Cortex of kidney (tissue), 1 donor: ENCODE measurements around the gene NLRC3.
"Not testable (repeated sequence)": the region's sequence is repeated elsewhere in the genome, so short reads cannot be mapped to it uniquely, and the experiment has no call there.

Experiments
- DNase-seq: peaks from one replicate; lab custom pipeline; 2025; lab: John Stamatoyannopoulos, UW

The NLRC3 gene

GRCh38 chr16:3548445-3548844 lies 28.8 kb downstream of the NLRC3 start:
- no peak for DNase-seq

- no peak for DNase-seq
These were observed 30.1 kb downstream of the NLRC3 start for GRCh38 chr16:3546986-3547682.

- no peak for DNase-seq
These were observed 34.4 kb downstream of the NLRC3 start for GRCh38 chr16:3542601-3543373.

- DNase-seq: no peak
These were observed 35.6 kb downstream of the NLRC3 start for GRCh38 chr16:3541527-3542155.

GRCh38 chr16:3538222-3538621 lies 39.0 kb downstream of the NLRC3 start:
- DNase-seq: no peak

GRCh38 chr16:3536851-3537250 lies 40.4 kb downstream of the NLRC3 start:
- DNase-seq: no peak

- DNase-seq: no peak
These were observed 40.9 kb downstream of the NLRC3 start for GRCh38 chr16:3536271-3536731.

GRCh38 chr16:3534126-3534525 lies 43.1 kb downstream of the NLRC3 start:
- DNase-seq: no peak

GRCh38 chr16:3532741-3533140 lies 44.5 kb downstream of the NLRC3 start:
- no peak for DNase-seq

- DNase-seq: no peak
These were observed 46.8 kb downstream of the NLRC3 start for GRCh38 chr16:3530371-3530914.

- DNase-seq: no peak
These were observed 48.0 kb downstream of the NLRC3 start for GRCh38 chr16:3529175-3529574.

GRCh38 chr16:3528406-3528805 lies 48.8 kb downstream of the NLRC3 start:
- DNase-seq: no peak

GRCh38 chr16:3527216-3527829 lies 49.9 kb downstream of the NLRC3 start:
- DNase-seq: not testable (repeated sequence)

- no peak for DNase-seq
These were observed 51.3 kb downstream of the NLRC3 start for GRCh38 chr16:3525951-3526350.

GRCh38 chr16:3523281-3523680 lies 53.9 kb downstream of the NLRC3 start:
- DNase-seq: no peak

GRCh38 chr16:3520841-3521240 lies 56.4 kb downstream of the NLRC3 start:
- no peak for DNase-seq

GRCh38 chr16:3520413-3520812 lies 56.8 kb downstream of the NLRC3 start:
- DNase-seq: no peak

- DNase-seq: no peak
These were observed 57.6 kb downstream of the NLRC3 start for GRCh38 chr16:3519581-3519980.

- no peak for DNase-seq
These were observed 58.2 kb downstream of the NLRC3 start for GRCh38 chr16:3518986-3519348.

GRCh38 chr16:3518292-3518985 lies 58.8 kb downstream of the NLRC3 start:
- DNase-seq: no peak

- DNase-seq: no peak
These were observed 61.3 kb downstream of the NLRC3 start for GRCh38 chr16:3515897-3516296.

GRCh38 chr16:3514621-3515020 lies 62.6 kb downstream of the NLRC3 start:
- DNase-seq: no peak
